AML-193 (cell line): ENCODE measurements around the gene NFATC1.

Experiments
- DNase-seq, 2 experiments: peaks; one replicate each; lab custom pipeline; 2025; lab: John Stamatoyannopoulos, UW

The NFATC1 gene

GRCh38 chr18:79538635-79539034, 142.9 kb downstream of the NFATC1 start:
- no peak for DNase-seq

GRCh38 chr18:79540161-79540903, 144.6 kb downstream of the NFATC1 start:
- no peak for DNase-seq

- DNase-seq = no peak
Measured at GRCh38 chr18:79540904-79541282, 145.2 kb downstream of the NFATC1 start.

- DNase-seq = no peak
Measured at GRCh38 chr18:79542213-79542612, 146.5 kb downstream of the NFATC1 start.

- no peak for DNase-seq
Measured at GRCh38 chr18:79542876-79543750, 147.4 kb downstream of the NFATC1 start.

- DNase-seq = no peak
Measured at GRCh38 chr18:79543861-79544385, 148.2 kb downstream of the NFATC1 start.

GRCh38 chr18:79544386-79544963, 148.7 kb downstream of the NFATC1 start:
- no peak for DNase-seq

GRCh38 chr18:79545255-79545654, 149.5 kb downstream of the NFATC1 start:
- no peak for DNase-seq

GRCh38 chr18:79545736-79546171, 150.0 kb downstream of the NFATC1 start:
- no peak for DNase-seq

- no peak for DNase-seq
Measured at GRCh38 chr18:79546781-79547272, 151.1 kb downstream of the NFATC1 start.

- no peak for DNase-seq
Measured at GRCh38 chr18:79547413-79548076, 151.8 kb downstream of the NFATC1 start.

GRCh38 chr18:79548077-79548450, 152.3 kb downstream of the NFATC1 start:
- no peak for DNase-seq

- no peak for DNase-seq
Measured at GRCh38 chr18:79548621-79548985, 152.9 kb downstream of the NFATC1 start.

- no peak for DNase-seq
Measured at GRCh38 chr18:79548986-79549637, 153.4 kb downstream of the NFATC1 start.

- no peak for DNase-seq
Measured at GRCh38 chr18:79549638-79550000, 153.9 kb downstream of the NFATC1 start.

GRCh38 chr18:79552140-79552631, 156.5 kb downstream of the NFATC1 start:
- no peak for DNase-seq

GRCh38 chr18:79552696-79553095, 157.0 kb downstream of the NFATC1 start:
- no peak for DNase-seq

GRCh38 chr18:79553154-79553553, 157.4 kb downstream of the NFATC1 start:
- DNase-seq = no peak

- no peak for DNase-seq
Measured at GRCh38 chr18:79553696-79554095, 158.0 kb downstream of the NFATC1 start.

- no peak for DNase-seq
Measured at GRCh38 chr18:79554321-79554720, 158.6 kb downstream of the NFATC1 start.

GRCh38 chr18:79554945-79555645, 159.4 kb downstream of the NFATC1 start:
- DNase-seq = no peak
